PC-3 (cell line): ENCODE results near the gene SLC9A3. TPM values are rescaled to one million over a fixed set of nuclear protein-coding genes. Genes with fewer than 3 reads are reported as not detected.

Experiments used
- ATAC-seq: fragments of 200-7000 bp; cut with Tn5 transposase; 2 replicates; pipeline ENCODE4 v1.9.1; 2020; ENCODE audit warnings: mild to moderate bottlenecking, moderate library complexity
- BruUV-seq: library from RNA; stranded (reverse); fragments of 400-500 nt; replicated peaks from 2 replicates; lab custom pipeline; 2021; lab: Mats Ljungman, UMichigan
- CTCF ChIA-PET: fragments of 300-600 bp; sonication (Branson Sonifier 250); formaldehyde crosslinking; loops from one replicate; lab custom pipeline; 2022; ENCODE audit warnings: antibody characterized with exemption; lab: Charles Lee
- POLR2A ChIA-PET: fragments of 300-600 bp; sonication (Branson Sonifier 250); formaldehyde crosslinking; loops from one replicate; lab custom pipeline; 2022; ENCODE audit warnings: antibody characterized with exemption; ENCODE audit not compliant: unreplicated experiment; lab: Charles Lee
- DNase-seq: peaks from one replicate; pipeline ENCODE4 v3.0.0-alpha.2; 2015
- H2AFZ ChIP-seq: fragments of 300-600 bp; sonication (generic); 2 replicates; pipeline ENCODE4 v1.6.0; 2016; ENCODE audit warnings: antibody characterized with exemption, low read length
- H3F3A ChIP-seq: fragments of 300-600 bp; sonication (generic); one replicate; pipeline ENCODE4 v1.6.0; 2017; ENCODE audit warnings: antibody characterized with exemption, low read length, control low read depth, mild to moderate bottlenecking; ENCODE audit not compliant: unreplicated experiment
- H3K27ac ChIP-seq: fragments of 300-600 bp; sonication (generic); 2 replicates; pipeline ENCODE4 v1.5.1; 2016; ENCODE audit warnings: mild to moderate bottlenecking, low read length
- H3K27me3 ChIP-seq: fragments of 300-600 bp; sonication (generic); 2 replicates; pipeline ENCODE4 v1.6.1; 2016; ENCODE audit warnings: low read length, mixed read lengths
- H3K36me3 ChIP-seq: fragments of 300-600 bp; sonication (generic); 2 replicates; pipeline ENCODE4 v1.6.1; 2016; ENCODE audit warnings: low read depth, mixed run types, low read length, mixed read lengths
- H3K4me1 ChIP-seq: fragments of 300-600 bp; sonication (generic); 2 replicates; pipeline ENCODE4 v1.5.1; 2016; ENCODE audit warnings: low read length; ENCODE audit not compliant: insufficient read depth
- H3K4me2 ChIP-seq: fragments of 300-600 bp; sonication (generic); 2 replicates; pipeline ENCODE4 v1.6.0; 2016; ENCODE audit warnings: low read length
- H3K4me3 ChIP-seq: fragments of 300-600 bp; sonication (generic); 2 replicates; pipeline ENCODE4 v1.5.1; 2016; ENCODE audit warnings: mild to moderate bottlenecking, low read length, mixed read lengths
- H3K79me2 ChIP-seq: fragments of 300-600 bp; sonication (generic); 2 replicates; pipeline ENCODE4 v1.6.1; 2017; ENCODE audit warnings: low read length, mixed read lengths
- H3K9ac ChIP-seq: fragments of 300-600 bp; sonication (generic); 2 replicates; pipeline ENCODE4 v1.6.0; 2016; ENCODE audit warnings: mild to moderate bottlenecking, low read length
- H3K9me2 ChIP-seq: fragments of 300-600 bp; sonication (generic); replicated peaks from 2 replicates; pipeline ENCODE4 v1.6.1; 2016; ENCODE audit warnings: mixed run types, low read length, mixed read lengths
- H3K9me3 ChIP-seq: fragments of 300-600 bp; sonication (generic); 2 replicates; pipeline ENCODE4 v1.6.1; 2016; ENCODE audit warnings: low read length, mixed read lengths
- H4K20me1 ChIP-seq: fragments of 300-600 bp; sonication (generic); 2 replicates; pipeline ENCODE4 v1.6.1; 2016; ENCODE audit warnings: low read length, mixed read lengths
- CTCF ChIP-seq: fragments of 300-600 bp; sonication (generic); conservative IDR thresholded peaks from 2 replicates; pipeline ENCODE4 v1.5.1; 2017; ENCODE audit warnings: antibody characterized with exemption, low read depth, mild to moderate bottlenecking, low read length
- EZH2 ChIP-seq: fragments of 300-600 bp; sonication (generic); IDR thresholded peaks from one replicate; pipeline ENCODE4 v1.6.1; 2017; ENCODE audit warnings: antibody characterized with exemption, mild to moderate bottlenecking, low read length; ENCODE audit not compliant: unreplicated experiment
- EZH2phosphoT487 ChIP-seq: fragments of 300-600 bp; sonication (generic); IDR thresholded peaks from 2 replicates; pipeline ENCODE4 v1.6.1; 2018; ENCODE audit warnings: mild to moderate bottlenecking, antibody characterized with exemption, low read length, borderline replicate concordance
- intact Hi-C: fragments of 100-400 bp; cut with micrococcal nuclease; formaldehyde crosslinking; loops from 2 replicates; pipeline ENCODE4 v1.9.0; 2023
- total RNA-seq: library from RNA; depleted of rRNA; stranded (reverse); fragments of >200 nt; gene quantifications from 2 replicates; pipeline ENCODE4 v1.2.3, GENCODE V29; 2014

SLC9A3 gene
- total RNA-seq, 1 experiment from 2014 or later = 4.9 TPM

- ChIA-PET POLR2A (no interaction called here), CTCF (interaction anchor here (0.6 kb wide), 1 partner anchor 11 kb away, joined by 3 read pairs; no protein-coding TSS in a partner anchor)
- H2AFZ ChIP-seq = no peak overlapping the region
- no peak overlapping the region for H3K27ac ChIP-seq
- H3K4me3 ChIP-seq = no peak overlapping the region
- no peaks in the 10 kb centered on the region for H3K9me2 ChIP-seq
- no peak overlapping the region for H3K9ac ChIP-seq
- H3K4me2 ChIP-seq = no peak overlapping the region
- no TSS peak for BruUV-seq
- DNase-seq (no peak), ATAC-seq (no peak)
- H3K9me3 ChIP-seq = no peaks in the 10 kb centered on the region
- peaks cover 40% of the 10 kb centered on the region; the same call in 1 of the 2 replicates for H3K36me3 ChIP-seq
- H3K27me3 ChIP-seq = no peaks in the 10 kb centered on the region
- H4K20me1 ChIP-seq = no peaks in the 10 kb centered on the region
- TF ChIP-seq EZH2phosphoT487 (no peak), CTCF (no peak), EZH2 (no peak)
- peaks cover 28% of the 10 kb centered on the region for H3K79me2 ChIP-seq
- H3K4me1 ChIP-seq = peaks cover 21% of the 10 kb centered on the region
- no peaks in the 10 kb centered on the region for H3F3A ChIP-seq
- intact Hi-C loops = no loop called here
Measured at GRCh38 chr5:462051-462481, 62.2 kb downstream of the SLC9A3 start.

DNA sequence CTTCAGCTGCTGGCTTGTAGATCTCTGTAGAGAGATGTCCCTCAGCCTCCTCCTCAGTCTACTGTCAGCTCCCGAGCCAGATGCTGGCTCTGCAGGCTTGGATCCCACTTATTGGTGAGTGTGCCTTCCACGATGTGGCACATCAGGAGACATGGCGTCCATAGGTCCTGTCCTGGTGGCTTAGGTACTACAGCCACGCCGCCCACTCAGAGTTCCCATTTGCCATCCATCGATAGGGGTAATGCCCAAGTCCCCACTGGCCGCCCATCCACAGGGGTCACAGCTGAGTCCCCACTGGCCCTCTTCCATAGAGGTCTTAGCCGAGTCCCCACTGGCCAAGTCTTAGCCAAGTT is 64.0 kb downstream of the SLC9A3 start:
- H3K9me3 ChIP-seq = no peaks in the 10 kb centered on the region
- H3K4me3 ChIP-seq = no peak overlapping the region
- DNase-seq (no peak), ATAC-seq (no peak)
- no peaks in the 10 kb centered on the region for H3F3A ChIP-seq
- peaks cover 21% of the 10 kb centered on the region for H3K4me1 ChIP-seq
- ChIA-PET CTCF (no interaction called here), POLR2A (no interaction called here)
- H2AFZ ChIP-seq = no peak overlapping the region
- BruUV-seq = no TSS peak
- no peaks in the 10 kb centered on the region for H3K9me2 ChIP-seq
- H3K9ac ChIP-seq = no peak overlapping the region
- no peak overlapping the region for H3K27ac ChIP-seq
- no peak overlapping the region for H3K4me2 ChIP-seq
- no peak for TF ChIP-seq EZH2
- no peak for TF ChIP-seq EZH2phosphoT487
- no peak for TF ChIP-seq CTCF
- H3K27me3 ChIP-seq = no peaks in the 10 kb centered on the region
- H4K20me1 ChIP-seq = no peaks in the 10 kb centered on the region
- H3K79me2 ChIP-seq = peaks cover 46% of the 10 kb centered on the region
- H3K36me3 ChIP-seq = peaks cover 46% of the 10 kb centered on the region; the same call in 1 of the 2 replicates
- intact Hi-C loops = no loop called here

GRCh38 chr5:459562-460272 is 64.5 kb downstream of the SLC9A3 start:
- Histone ChIP-seq H4K20me1 (no peaks in the 10 kb centered on the region), H3K9me3 (no peaks in the 10 kb centered on the region), H3K4me3 (no peak overlapping the region), H3K9me2 (no peaks in the 10 kb centered on the region), H2AFZ (no peak overlapping the region), H3K27ac (peak overlapping the region; percentile 90), H3K79me2 (peaks cover 51% of the 10 kb centered on the region), H3K27me3 (no peaks in the 10 kb centered on the region), H3K36me3 (peaks cover 46% of the 10 kb centered on the region; the same call in 1 of the 2 replicates), H3K9ac (peak overlapping the region; percentile 69), H3K4me1 (peaks cover 21% of the 10 kb centered on the region), H3F3A (no peaks in the 10 kb centered on the region), H3K4me2 (peak overlapping the region; percentile 74)
- no TSS peak for BruUV-seq
- TF ChIP-seq CTCF (no peak), EZH2 (no peak), EZH2phosphoT487 (no peak)
- ATAC-seq (no peak), DNase-seq (no peak)
- intact Hi-C loops = no loop called here
- CTCF ChIA-PET = no interaction called here
- POLR2A ChIA-PET = no interaction called here
